Activated T-helper 1 cell treated with Interleukin-2 at 50 U/mL for 16 hours (primary cell): Measurements from ENCODE around the gene DFFB.

ENCODE experiments used
- DNase-seq: peaks from one replicate; pipeline ENCODE4 v3.0.0-alpha.2; 2020; ENCODE audit warnings: low read depth

DFFB gene

GRCh38 chr1:3926956-3927355 lies 69.7 kb downstream of the DFFB start:
- no peak for DNase-seq

DNA sequence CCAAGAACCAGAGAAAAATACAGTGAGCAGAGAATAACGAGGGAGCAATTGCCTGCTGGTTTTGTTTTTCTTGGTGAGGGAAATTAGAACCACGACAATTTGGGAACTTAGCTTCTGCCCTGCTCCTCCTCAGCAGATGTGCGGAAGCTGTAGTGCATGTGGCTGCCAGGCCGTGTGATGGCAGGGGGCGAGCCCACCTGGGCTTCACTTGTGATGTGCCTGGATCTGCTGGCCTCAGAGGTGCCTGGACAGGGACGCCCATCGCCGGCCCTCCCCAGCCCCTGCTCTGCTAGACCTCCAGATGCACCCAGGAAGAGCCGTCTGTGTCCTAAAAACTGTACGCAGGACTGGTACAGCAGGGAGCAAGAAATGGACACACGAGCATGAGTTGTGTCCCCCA lies 71.3 kb downstream of the DFFB start:
- no peak for DNase-seq

DNA sequence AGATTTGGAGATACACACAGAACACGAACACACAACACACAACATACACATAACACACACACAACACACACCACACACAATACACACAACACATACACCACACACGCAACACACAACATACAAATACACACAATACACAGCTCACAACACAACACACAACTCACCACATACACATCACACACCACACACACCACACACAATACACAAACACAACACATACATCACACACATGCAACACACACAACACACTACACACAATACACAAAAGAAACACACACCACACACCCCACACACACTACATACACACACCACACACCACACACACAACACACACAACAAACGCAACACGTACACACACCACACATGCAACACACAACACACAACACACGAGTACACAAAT lies 71.8 kb downstream of the DFFB start:
- DNase-seq, result no peak

DNA sequence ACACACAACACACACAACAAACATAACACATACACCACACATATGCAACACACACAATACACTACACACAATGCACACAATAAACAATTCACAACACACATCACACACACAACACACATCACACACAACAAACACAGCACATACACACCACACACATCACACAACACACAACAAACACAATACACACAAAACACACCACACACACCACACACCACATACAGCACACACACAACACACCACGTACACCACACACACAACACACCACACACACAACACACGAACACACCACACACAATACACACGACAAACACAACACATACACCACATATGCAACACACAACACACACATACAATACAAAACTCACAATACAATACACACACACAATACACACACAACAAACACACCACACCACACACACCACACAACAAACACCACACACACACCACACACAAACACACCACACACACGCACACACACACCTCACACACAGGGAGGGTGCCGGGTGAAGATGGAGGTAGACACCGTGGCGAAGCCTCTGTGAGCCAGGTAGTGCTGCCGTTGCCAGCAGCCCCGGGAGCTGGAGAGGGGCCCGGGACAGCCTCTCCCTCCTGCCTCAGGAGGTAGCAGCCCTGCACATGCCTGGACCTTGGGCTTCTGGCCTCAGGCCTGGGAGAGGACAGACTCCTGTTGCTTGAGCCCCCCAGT lies 73.2 kb downstream of the DFFB start:
- no peak for DNase-seq

DNA sequence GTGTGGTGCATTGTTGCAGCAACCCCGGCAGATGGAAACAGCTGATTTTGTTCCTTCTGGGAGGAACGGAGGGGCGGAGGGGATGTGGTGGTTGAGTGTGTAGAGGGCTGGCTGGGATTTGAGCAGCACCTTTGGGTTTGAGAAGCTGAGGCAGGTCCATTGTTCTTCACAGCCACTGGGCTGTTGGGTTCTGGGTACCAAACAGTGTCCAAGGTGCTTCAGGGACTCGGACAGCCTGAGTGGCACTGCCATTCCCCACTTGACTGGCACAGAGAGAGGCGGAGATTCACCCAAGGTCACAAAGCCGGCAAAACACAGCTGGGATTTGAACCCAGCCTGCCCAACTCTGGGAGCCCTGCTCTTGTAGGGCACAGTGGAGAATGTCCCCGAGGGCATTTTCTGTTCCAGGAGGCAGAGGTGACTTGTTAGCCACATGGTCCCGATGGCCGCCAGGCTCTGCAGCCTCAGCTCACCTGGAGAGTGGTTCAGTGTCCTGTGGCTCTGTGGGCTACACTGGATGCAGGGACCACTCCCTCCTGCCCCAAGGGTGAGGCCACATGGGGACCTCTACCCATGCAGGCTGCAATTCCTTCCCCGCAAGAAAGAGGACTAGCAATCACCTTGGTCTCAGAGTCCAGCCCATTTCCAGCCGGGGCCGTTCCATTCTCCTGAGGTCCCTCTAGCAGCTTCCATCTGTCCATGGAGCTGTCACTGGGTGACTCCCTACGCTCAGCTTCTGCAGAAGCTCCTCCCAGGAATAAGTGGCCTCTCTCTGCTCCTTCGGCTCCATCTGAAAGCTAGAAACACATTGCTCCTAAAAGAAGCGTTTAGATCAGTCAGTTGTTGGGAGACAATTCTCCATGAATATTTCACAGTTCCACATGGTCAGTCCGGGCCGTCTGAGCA lies 74.0 kb downstream of the DFFB start:
- no peak for DNase-seq

DNA sequence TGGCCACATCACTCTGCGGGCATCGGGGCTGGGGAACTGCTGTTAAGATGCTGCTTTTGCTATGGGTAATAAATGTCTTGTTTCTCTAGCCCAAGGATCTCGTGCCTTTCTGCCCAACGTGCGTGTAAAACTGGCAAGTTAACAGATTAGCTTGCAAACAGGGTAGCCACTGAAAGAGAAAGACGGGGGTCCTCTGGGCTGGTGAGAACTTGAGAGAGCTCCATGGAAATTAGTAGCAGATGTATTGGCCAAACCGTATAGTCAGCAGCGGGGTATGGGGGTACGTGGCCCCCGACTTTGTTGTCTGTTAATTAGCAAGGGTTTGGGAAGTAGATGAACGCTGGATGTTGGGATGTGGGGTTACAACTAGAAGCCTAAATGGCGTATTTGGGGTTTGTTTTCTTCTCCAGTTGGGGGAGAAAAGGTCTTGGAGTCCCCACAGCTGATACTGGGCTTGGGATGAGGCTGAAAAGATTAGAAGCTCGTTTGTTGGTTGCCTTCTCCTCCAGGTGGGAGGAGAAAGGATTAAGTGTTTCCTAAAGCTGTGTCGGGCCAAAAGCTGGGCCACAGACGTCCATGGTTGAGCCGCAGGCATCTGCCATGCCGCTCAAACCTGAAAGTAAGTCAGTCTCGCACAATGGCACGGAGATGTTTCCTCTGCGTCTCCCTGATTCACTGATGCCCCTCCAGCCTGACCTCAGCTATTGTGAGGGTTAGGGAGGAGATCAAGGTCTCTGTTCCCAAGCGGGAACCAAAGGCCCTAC lies 75.1 kb downstream of the DFFB start:
- no peak for DNase-seq
